Neutrophil (primary cell): Measurements from ENCODE around the gene EAF1.
"Not testable (repeated sequence)": the region's sequence is repeated elsewhere in the genome, so short reads cannot be mapped to it uniquely, and the experiment has no call there.

Experiments
- H3K27ac ChIP-seq: fragments of 200-600 bp; sonication (generic); 2 replicates; pipeline ENCODE4 v1.5.1; 2016; ENCODE audit warnings: mild to moderate bottlenecking, moderate library complexity
- H3K27me3 ChIP-seq: fragments of 200-600 bp; sonication (generic); 2 replicates; pipeline ENCODE4 v1.6.0; 2016; ENCODE audit warnings: mild to moderate bottlenecking
- H3K36me3 ChIP-seq: fragments of 200-600 bp; sonication (generic); 2 replicates; pipeline ENCODE4 v1.5.1; 2017
- H3K4me1 ChIP-seq, 2 experiments: fragments of 200-600 bp in 1 of 2; sonication (generic) in 1 of 2; 1 replicate in 1 of 2; 2 replicates in 1 of 2; pipeline versions ENCODE4 v1.5.1 to v1.6.1; 2013 to 2016; ENCODE audit warnings: low read depth in 1 of 2, low read length in 1 of 2, mild to moderate bottlenecking in 1 of 2, moderate library complexity in 1 of 2; ENCODE audit not compliant: control insufficient read depth in 1 of 2, insufficient read depth in 1 of 2
- H3K4me3 ChIP-seq, 2 experiments: fragments of 200-600 bp in 1 of 2; sonication (generic) in 1 of 2; 1 replicate in 1 of 2; 2 replicates in 1 of 2; pipeline ENCODE4 v1.5.1; 2013 to 2016; ENCODE audit warnings: low read depth in 1 of 2, low read length in 1 of 2, mild to moderate bottlenecking in 1 of 2, moderate library complexity in 1 of 2
- H3K9me3 ChIP-seq: fragments of 200-600 bp; sonication (generic); 2 replicates; pipeline ENCODE4 v1.5.1; 2016
- TF ChIP-seq, protein P1 (sequence below): fragments of 200-600 bp; sonication (generic); IDR thresholded peaks from 2 replicates; pipeline ENCODE4 v1.5.1; 2016; ENCODE audit warnings: antibody characterized with exemption

The EAF1 gene

GRCh38 chr3:15384510-15385237 lies 42.7 kb upstream of the EAF1 start:
- Histone ChIP-seq H3K4me1 (no peaks in the 10 kb centered on the region), H3K27me3 (no peaks in the 10 kb centered on the region), H3K4me3 (no peak overlapping the region), H3K9me3 (no peaks in the 10 kb centered on the region), H3K27ac (no peak overlapping the region), H3K36me3 (no peaks in the 10 kb centered on the region)
- TF ChIP-seq, protein P1, sequence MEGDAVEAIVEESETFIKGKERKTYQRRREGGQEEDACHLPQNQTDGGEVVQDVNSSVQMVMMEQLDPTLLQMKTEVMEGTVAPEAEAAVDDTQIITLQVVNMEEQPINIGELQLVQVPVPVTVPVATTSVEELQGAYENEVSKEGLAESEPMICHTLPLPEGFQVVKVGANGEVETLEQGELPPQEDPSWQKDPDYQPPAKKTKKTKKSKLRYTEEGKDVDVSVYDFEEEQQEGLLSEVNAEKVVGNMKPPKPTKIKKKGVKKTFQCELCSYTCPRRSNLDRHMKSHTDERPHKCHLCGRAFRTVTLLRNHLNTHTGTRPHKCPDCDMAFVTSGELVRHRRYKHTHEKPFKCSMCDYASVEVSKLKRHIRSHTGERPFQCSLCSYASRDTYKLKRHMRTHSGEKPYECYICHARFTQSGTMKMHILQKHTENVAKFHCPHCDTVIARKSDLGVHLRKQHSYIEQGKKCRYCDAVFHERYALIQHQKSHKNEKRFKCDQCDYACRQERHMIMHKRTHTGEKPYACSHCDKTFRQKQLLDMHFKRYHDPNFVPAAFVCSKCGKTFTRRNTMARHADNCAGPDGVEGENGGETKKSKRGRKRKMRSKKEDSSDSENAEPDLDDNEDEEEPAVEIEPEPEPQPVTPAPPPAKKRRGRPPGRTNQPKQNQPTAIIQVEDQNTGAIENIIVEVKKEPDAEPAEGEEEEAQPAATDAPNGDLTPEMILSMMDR, result no peak

DNA sequence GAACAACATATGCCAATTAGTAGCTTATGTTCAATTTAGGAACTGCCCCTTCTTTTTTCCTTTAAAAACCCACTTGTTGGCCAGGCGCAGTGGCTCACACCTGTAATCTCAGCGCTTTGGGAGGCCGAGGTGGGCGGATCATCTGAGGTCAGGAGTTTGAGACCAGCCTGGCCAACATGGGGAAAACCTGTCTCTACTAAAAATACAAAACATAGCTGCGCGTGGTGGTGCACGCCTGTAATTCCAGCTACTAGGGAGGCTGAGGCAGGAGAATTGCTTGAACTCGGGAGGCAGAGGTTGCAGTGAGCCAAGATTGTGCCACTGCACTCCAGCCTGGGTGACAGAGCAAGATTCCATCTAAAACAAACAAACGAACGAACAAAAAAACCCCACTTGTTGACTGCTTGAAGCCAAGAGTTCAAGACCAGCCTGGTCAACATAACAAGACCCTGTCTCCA lies 42.1 kb upstream of the EAF1 start:
- H3K4me1 ChIP-seq, H3K36me3 ChIP-seq, H3K4me3 ChIP-seq, H3K27me3 ChIP-seq, H3K9me3 ChIP-seq, H3K27ac ChIP-seq: not testable (repeated sequence)

GRCh38 chr3:15385901-15386653 lies 41.3 kb upstream of the EAF1 start:
- Histone ChIP-seq H3K4me1 (no peaks in the 10 kb centered on the region), H3K9me3 (no peaks in the 10 kb centered on the region), H3K4me3 (no peak overlapping the region), H3K27me3 (no peaks in the 10 kb centered on the region), H3K36me3 (no peaks in the 10 kb centered on the region), H3K27ac (no peak overlapping the region)
- TF ChIP-seq, protein P1, result no peak

DNA sequence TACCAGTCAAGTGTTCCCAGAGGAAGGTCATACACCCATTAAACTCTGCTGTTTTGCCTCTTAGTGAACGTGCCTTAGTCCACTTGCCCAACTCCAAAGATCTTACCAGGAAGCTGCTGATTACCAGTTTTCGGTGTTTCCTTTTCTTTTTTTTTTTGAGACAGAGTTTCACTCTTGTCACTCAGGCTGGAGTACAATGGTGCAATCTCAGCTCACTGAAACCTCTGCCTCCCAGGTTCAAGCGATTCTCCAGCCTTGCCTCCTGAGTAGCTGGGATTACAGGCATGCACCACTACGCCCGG lies 40.8 kb upstream of the EAF1 start:
- not testable (repeated sequence) for H3K27ac ChIP-seq, H3K4me1 ChIP-seq, H3K27me3 ChIP-seq

DNA sequence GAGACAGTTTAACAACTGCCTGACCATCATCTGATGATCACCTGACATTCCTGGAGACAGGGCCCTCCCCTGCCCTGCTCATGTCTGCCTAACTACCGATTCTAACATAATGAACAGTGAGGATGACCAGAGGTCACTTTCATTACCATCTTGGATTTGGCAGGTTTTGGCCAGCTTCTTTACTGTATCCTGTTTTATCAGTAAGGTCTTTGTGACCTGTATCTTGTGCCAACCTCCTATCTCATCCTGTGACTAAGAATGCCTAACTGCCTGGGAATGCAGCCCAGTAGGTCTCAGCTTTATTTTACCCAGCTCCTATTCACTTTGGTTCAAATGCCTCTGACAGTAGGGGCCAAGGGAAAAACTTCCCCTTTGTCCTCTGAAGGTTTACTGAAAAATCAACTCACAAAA lies 40.2 kb upstream of the EAF1 start:
- Histone ChIP-seq H3K9me3 (no peaks in the 10 kb centered on the region), H3K4me1 (no peaks in the 10 kb centered on the region), H3K27ac (no peak overlapping the region), H3K27me3 (no peaks in the 10 kb centered on the region), H3K4me3 (no peak overlapping the region), H3K36me3 (no peaks in the 10 kb centered on the region)
- TF ChIP-seq, protein P1, result no peak

More for the DNA sequence above, 40.8 kb upstream of the EAF1 start:
- H3K4me3 ChIP-seq, H3K36me3 ChIP-seq, H3K9me3 ChIP-seq: not testable (repeated sequence)

DNA sequence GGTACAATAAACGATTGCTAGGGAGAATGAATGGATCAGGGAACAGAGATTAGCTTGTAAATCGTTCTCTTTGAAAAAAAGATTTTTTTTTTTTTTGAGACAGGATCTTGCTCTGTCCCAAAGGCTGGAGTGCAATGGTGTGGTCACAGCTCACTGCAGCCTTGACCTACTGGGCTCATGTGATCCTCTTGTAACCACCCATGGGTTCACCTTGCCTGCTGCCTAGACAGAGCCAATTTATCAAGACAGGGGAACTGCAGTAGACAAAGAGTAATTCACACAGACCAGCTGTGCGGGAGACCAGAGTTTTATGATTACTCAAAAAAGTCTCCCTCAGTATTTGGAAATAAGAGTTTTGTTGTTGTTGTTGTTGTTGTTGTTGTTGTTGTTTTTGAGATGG lies 39.7 kb upstream of the EAF1 start:
- Histone ChIP-seq H3K36me3 (no peaks in the 10 kb centered on the region), H3K4me1 (no peaks in the 10 kb centered on the region), H3K4me3 (no peak overlapping the region), H3K9me3 (no peaks in the 10 kb centered on the region), H3K27ac (no peak overlapping the region), H3K27me3 (no peaks in the 10 kb centered on the region)
- TF ChIP-seq, protein P1, result no peak

GRCh38 chr3:15388335-15388734 lies 39.1 kb upstream of the EAF1 start:
- not testable (repeated sequence) for H3K36me3 ChIP-seq, H3K27me3 ChIP-seq, H3K27ac ChIP-seq, H3K4me1 ChIP-seq, H3K9me3 ChIP-seq, H3K4me3 ChIP-seq
